ENCODE data around the gene IL17B. TPM values are rescaled to one million over a fixed set of nuclear protein-coding genes. Genes with fewer than 3 reads are reported as not detected.

IL17B gene
- total and polyA plus RNA-seq, 2 of the 13 experiments (the other 11 are each of a cell fraction or from before 2014, with no cell fraction given), result 0.29 to 2.6 TPM

DNA sequence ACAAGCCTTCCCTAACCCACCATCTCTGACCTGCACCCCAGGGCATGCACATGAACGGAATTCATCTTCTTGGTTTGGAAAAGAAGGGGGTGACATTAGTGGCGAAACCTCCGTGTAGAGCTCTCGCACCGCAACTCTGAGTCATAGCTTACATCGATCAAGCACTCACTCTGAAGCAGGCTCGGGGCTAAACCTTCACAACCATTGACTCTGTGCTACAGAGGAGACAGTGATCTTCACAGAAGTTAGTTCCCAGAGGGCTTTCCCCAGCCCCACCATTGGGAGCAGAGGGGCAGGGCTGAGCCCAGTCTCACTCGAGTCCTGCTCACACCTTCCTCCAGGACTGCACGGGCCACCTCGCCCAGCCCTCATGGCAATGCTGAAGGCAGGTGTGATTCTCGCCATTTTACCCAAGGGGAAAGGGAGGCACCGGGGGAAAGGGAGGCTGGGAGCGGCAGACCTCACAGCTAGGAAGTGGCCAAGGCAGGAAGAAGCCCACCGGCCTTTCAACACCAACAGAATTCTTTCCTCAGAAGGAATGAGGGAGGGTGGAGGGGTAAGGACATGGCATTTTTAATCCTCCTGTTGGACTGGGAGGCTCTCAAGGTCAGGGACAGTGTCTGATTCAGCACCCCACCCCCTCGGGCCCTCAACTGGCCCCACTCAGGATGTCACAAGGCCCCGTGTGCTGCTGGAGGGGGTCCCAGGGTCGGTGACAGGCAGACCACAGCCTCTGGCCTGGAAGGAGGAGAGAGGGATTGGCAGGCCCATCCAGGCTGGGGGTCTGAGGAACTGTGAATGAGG is 25.9 kb upstream of the IL17B start (continued):
- no peak for TF ChIP-seq KLF13 (CRISPR knock-in tag; IDR thresholded peaks at IDR 0.05)
- no peak for TF ChIP-seq TCF7L2 (IDR thresholded peaks at IDR 0.05; ENCODE audit: low read depth, low read length)
- TF ChIP-seq YEATS2 (CRISPR knock-in tag; IDR thresholded peaks at IDR 0.05; ENCODE audit: borderline replicate concordance), result no peak
- TF ChIP-seq, protein P1, sequence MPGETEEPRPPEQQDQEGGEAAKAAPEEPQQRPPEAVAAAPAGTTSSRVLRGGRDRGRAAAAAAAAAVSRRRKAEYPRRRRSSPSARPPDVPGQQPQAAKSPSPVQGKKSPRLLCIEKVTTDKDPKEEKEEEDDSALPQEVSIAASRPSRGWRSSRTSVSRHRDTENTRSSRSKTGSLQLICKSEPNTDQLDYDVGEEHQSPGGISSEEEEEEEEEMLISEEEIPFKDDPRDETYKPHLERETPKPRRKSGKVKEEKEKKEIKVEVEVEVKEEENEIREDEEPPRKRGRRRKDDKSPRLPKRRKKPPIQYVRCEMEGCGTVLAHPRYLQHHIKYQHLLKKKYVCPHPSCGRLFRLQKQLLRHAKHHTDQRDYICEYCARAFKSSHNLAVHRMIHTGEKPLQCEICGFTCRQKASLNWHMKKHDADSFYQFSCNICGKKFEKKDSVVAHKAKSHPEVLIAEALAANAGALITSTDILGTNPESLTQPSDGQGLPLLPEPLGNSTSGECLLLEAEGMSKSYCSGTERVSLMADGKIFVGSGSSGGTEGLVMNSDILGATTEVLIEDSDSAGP (CRISPR knock-in tag; IDR thresholded peaks at IDR 0.05; ENCODE audit: borderline replicate concordance), result 0 out of 2 replicates have a peak, but pooled peaks have one; percentile 23
- no peak for TF ChIP-seq ZNF275 (CRISPR knock-in tag; IDR thresholded peaks at IDR 0.05; ENCODE audit: borderline replicate concordance)
- TF ChIP-seq ZNF678 (CRISPR knock-in tag; IDR thresholded peaks at IDR 0.05), result no peak
- TF ChIP-seq, protein P2, sequence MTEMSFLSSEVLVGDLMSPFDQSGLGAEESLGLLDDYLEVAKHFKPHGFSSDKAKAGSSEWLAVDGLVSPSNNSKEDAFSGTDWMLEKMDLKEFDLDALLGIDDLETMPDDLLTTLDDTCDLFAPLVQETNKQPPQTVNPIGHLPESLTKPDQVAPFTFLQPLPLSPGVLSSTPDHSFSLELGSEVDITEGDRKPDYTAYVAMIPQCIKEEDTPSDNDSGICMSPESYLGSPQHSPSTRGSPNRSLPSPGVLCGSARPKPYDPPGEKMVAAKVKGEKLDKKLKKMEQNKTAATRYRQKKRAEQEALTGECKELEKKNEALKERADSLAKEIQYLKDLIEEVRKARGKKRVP (CRISPR knock-in tag; IDR thresholded peaks at IDR 0.05), result no peak
- no peak for TF ChIP-seq MEIS2 (CRISPR knock-in tag; IDR thresholded peaks at IDR 0.05)
- TF ChIP-seq TFE3 (CRISPR knock-in tag; IDR thresholded peaks at IDR 0.05), result no peak
- no peak for TF ChIP-seq CERS6 (CRISPR knock-in tag; IDR thresholded peaks at IDR 0.05)
- 0 out of 2 replicates have a peak, but pooled peaks have one; percentile 38 for TF ChIP-seq ZNF747 (CRISPR knock-in tag; IDR thresholded peaks at IDR 0.05; ENCODE audit: borderline replicate concordance)
- TF ChIP-seq ZNF772 (CRISPR knock-in tag; IDR thresholded peaks at IDR 0.05), result peak; percentile 44; the same call in 1 of the 2 replicates
- no peak for TF ChIP-seq KDM6A (CRISPR knock-in tag; IDR thresholded peaks at IDR 0.05; ENCODE audit: low read depth)
- TF ChIP-seq ZNF44 (CRISPR knock-in tag; IDR thresholded peaks at IDR 0.05), result no peak
- TF ChIP-seq, protein P3, sequence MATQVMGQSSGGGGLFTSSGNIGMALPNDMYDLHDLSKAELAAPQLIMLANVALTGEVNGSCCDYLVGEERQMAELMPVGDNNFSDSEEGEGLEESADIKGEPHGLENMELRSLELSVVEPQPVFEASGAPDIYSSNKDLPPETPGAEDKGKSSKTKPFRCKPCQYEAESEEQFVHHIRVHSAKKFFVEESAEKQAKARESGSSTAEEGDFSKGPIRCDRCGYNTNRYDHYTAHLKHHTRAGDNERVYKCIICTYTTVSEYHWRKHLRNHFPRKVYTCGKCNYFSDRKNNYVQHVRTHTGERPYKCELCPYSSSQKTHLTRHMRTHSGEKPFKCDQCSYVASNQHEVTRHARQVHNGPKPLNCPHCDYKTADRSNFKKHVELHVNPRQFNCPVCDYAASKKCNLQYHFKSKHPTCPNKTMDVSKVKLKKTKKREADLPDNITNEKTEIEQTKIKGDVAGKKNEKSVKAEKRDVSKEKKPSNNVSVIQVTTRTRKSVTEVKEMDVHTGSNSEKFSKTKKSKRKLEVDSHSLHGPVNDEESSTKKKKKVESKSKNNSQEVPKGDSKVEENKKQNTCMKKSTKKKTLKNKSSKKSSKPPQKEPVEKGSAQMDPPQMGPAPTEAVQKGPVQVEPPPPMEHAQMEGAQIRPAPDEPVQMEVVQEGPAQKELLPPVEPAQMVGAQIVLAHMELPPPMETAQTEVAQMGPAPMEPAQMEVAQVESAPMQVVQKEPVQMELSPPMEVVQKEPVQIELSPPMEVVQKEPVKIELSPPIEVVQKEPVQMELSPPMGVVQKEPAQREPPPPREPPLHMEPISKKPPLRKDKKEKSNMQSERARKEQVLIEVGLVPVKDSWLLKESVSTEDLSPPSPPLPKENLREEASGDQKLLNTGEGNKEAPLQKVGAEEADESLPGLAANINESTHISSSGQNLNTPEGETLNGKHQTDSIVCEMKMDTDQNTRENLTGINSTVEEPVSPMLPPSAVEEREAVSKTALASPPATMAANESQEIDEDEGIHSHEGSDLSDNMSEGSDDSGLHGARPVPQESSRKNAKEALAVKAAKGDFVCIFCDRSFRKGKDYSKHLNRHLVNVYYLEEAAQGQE (IDR thresholded peaks at IDR 0.05; ENCODE audit: borderline replicate concordance in 1 of 2, low read depth in 1 of 2, low read length in 2 of 2), result no peak
- no peak for TF ChIP-seq ZMYM4 (CRISPR knock-in tag; IDR thresholded peaks at IDR 0.05)
- no peak for TF ChIP-seq ZBTB8A (CRISPR knock-in tag; IDR thresholded peaks at IDR 0.05; ENCODE audit: borderline replicate concordance, low read depth)
